Upper lobe of left lung (tissue), 4 donors: ENCODE results near the gene TTYH3.

ENCODE experiments used
- CTCF ChIP-seq, 6 experiments: fragments of 450-650 bp in 4 of 6; fragments of 200-600 bp in 2 of 6; sonication (generic) in 2 of 6; IDR thresholded peaks; one replicate each; pipeline ENCODE4 v1.5.1; 2016 to 2019; ENCODE audit warnings: antibody characterized with exemption in 6 of 6
- EP300 ChIP-seq, 4 donors: sonication (generic); formaldehyde crosslinking; IDR thresholded peaks; one replicate each; pipeline ENCODE4 v1.5.1; 2017; ENCODE audit warnings: antibody characterized with exemption in 4 of 4, control low read depth in 2 of 4
- POLR2A ChIP-seq, 4 donors: fragments of 450-650 bp; IDR thresholded peaks; one replicate each; pipeline ENCODE4 v1.5.1; 2016 to 2017; ENCODE audit warnings: antibody characterized with exemption in 4 of 4, mild to moderate bottlenecking in 2 of 4

DNA sequence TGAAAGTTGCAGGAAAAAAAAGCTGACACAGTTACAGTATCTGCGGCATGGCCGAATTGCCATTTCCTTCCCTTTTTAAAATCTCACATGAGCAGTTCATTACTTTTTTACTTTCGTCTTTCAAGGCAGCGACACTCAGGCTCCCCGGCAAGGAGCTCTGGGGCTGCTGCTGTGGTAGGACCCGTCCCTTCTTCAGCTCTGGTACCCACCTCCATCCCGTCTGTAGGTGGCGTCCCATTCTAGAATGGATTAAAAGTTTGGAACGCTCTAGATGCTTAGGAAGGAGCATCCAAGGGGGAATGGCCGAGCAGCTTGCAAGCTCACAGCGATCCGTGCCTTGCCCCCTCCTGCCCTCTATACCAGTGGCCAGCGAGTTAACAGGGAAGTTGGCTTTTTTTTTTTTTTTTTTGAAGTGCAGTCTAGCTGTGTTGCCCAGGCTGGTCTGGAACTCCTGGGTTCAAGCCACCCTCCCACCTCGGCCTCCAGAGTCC, 22.8 kb upstream of the TTYH3 start:
- peak in 2 of 6 experiments; percentile 9 to 14 for TF ChIP-seq CTCF (IDR thresholded peaks at IDR 0.05)
- peak in 1 of 4 donors; percentile 47 for TF ChIP-seq POLR2A (IDR thresholded peaks at IDR 0.05)
- TF ChIP-seq EP300 (IDR thresholded peaks at IDR 0.05) = no peak
